B cell (primary cell): Measurements from ENCODE around the gene ENDOG. TPM values are rescaled to one million over a fixed set of nuclear protein-coding genes. Genes with fewer than 3 reads are reported as not detected.
A peak's percentile ranks its signal among the peaks of the same experiment; 100 is the strongest.

Experiments
- ATAC-seq: fragments of 200-7000 bp; cut with Tn5 transposase; one replicate; pipeline ENCODE4 v1.10.0; 2021; ENCODE audit warnings: low read depth, mild to moderate bottlenecking, moderate number of reproducible peaks, moderate library complexity
- CTCF ChIA-PET: fragments of 350-600 bp; sonication (Branson Sonifier 250); formaldehyde crosslinking; loops from one replicate; lab custom pipeline; 2021; ENCODE audit warnings: antibody characterized with exemption, inconsistent platforms; lab: Charles Lee
- POLR2A ChIA-PET: fragments of 350-600 bp; sonication (Branson Sonifier 250); formaldehyde crosslinking; loops from one replicate; lab custom pipeline; 2021; ENCODE audit warnings: antibody characterized with exemption; lab: Charles Lee
- DNase-seq: peaks from one replicate; pipeline ENCODE4 v3.0.0; 2013
- H2AFZ ChIP-seq: 2 replicates; pipeline ENCODE4 v1.6.1; 2012; ENCODE audit warnings: mild to moderate bottlenecking, low read depth, low read length; ENCODE audit not compliant: insufficient read depth, poor library complexity, severe bottlenecking
- H3K27ac ChIP-seq, 2 donors: 1 replicate in 1 of 2; 2 replicates in 1 of 2; pipeline ENCODE4 v1.5.1; 2012 to 2013; ENCODE audit warnings: low read length in 2 of 2, mild to moderate bottlenecking in 2 of 2, moderate library complexity in 1 of 2
- H3K27me3 ChIP-seq, 4 experiments: fragments of 200-600 bp in 1 of 4; sonication (generic) in 1 of 4; replicated peaks in 1 of 4; 1 replicate in 2 of 4; 2 replicates in 2 of 4; pipeline versions ENCODE4 v1.6.1 to v1.7.0; 2013 to 2016; ENCODE audit warnings: low read length in 3 of 4, mild to moderate bottlenecking in 2 of 4, mixed read lengths in 1 of 4, moderate library complexity in 1 of 4; ENCODE audit not compliant: insufficient read depth in 4 of 4, control insufficient read depth in 3 of 4; ENCODE audit errors: control extremely low read depth in 1 of 4
- H3K36me3 ChIP-seq, 2 experiments: replicated peaks in 1 of 2; 1 replicate in 1 of 2; 2 replicates in 1 of 2; pipeline versions ENCODE4 v1.6.1 to v1.7.1; 2013; ENCODE audit warnings: low read length in 1 of 2; ENCODE audit not compliant: insufficient read depth in 2 of 2, control insufficient read depth in 1 of 2; ENCODE audit errors: control extremely low read depth in 1 of 2, extremely low read depth in 1 of 2
- H3K4me1 ChIP-seq, 2 donors: fragments of 200-600 bp in 1 of 2; sonication (generic) in 1 of 2; 1 replicate in 1 of 2; 2 replicates in 1 of 2; pipeline versions ENCODE4 v1.5.1 to v1.6.1; 2013 to 2017; ENCODE audit warnings: low read length in 2 of 2; ENCODE audit not compliant: control insufficient read depth in 2 of 2, insufficient read depth in 2 of 2
- H3K4me2 ChIP-seq: replicated peaks from 2 replicates; pipeline ENCODE3; 2012; ENCODE audit warnings: mild to moderate bottlenecking, low read depth, low read length; ENCODE audit not compliant: poor library complexity, severe bottlenecking
- H3K4me3 ChIP-seq, 5 experiments: fragments of 200-600 bp in 1 of 5; sonication (generic) in 1 of 5; 1 replicate in 3 of 5; 2 replicates in 2 of 5; pipeline versions ENCODE4 v1.5.1 to v1.7.0; 2011 to 2016; ENCODE audit warnings: low read length in 4 of 5, mild to moderate bottlenecking in 4 of 5, low read depth in 2 of 5, control low read depth in 1 of 5, moderate library complexity in 1 of 5; ENCODE audit not compliant: insufficient read depth in 1 of 5; ENCODE audit errors: control extremely low read depth in 1 of 5, extremely low read depth in 1 of 5
- H3K79me2 ChIP-seq: fragments of 200-600 bp; sonication (generic); one replicate; pipeline ENCODE4 v1.6.0; 2016; ENCODE audit warnings: low read length; ENCODE audit not compliant: control insufficient read depth, insufficient read depth
- H3K9ac ChIP-seq: fragments of 200-600 bp; sonication (generic); 2 replicates; pipeline ENCODE4 v1.6.1; 2017; ENCODE audit warnings: mild to moderate bottlenecking, low read length, moderate library complexity
- H3K9me3 ChIP-seq, 3 donors: one replicate each; pipeline versions ENCODE4 v1.6.1 to v1.7.1; 2013; ENCODE audit warnings: low read length in 2 of 3; ENCODE audit not compliant: control insufficient read depth in 2 of 3, insufficient read depth in 1 of 3; ENCODE audit errors: control extremely low read depth in 1 of 3
- H4K20me1 ChIP-seq: 2 replicates; pipeline ENCODE4 v1.6.0; 2012; ENCODE audit warnings: mild to moderate bottlenecking, low read length; ENCODE audit not compliant: insufficient read depth, control insufficient read depth, poor library complexity, severe bottlenecking
- H3K27ac Mint-ChIP-seq: one replicate; pipeline ENCODE4 v1.8.0; 2021; ENCODE audit warnings: mixed read lengths
- H3K27me3 Mint-ChIP-seq: one replicate; pipeline ENCODE4 v1.8.0; 2021; ENCODE audit warnings: mixed read lengths
- H3K4me1 Mint-ChIP-seq: one replicate; pipeline ENCODE4 v1.8.0; 2021; ENCODE audit warnings: mixed read lengths
- H3K4me3 Mint-ChIP-seq: one replicate; pipeline ENCODE4 v1.8.0; 2021; ENCODE audit warnings: mixed read lengths
- H3K9me3 Mint-ChIP-seq: one replicate; pipeline ENCODE4 v1.8.0; 2022; ENCODE audit warnings: mixed read lengths; ENCODE audit not compliant: insufficient read depth
- CTCF ChIP-seq: fragments of 200-600 bp; IDR thresholded peaks from one replicate; pipeline ENCODE4 v1.8.0; 2022; ENCODE audit warnings: antibody characterized with exemption, mild to moderate bottlenecking
- EZH2 ChIP-seq: IDR thresholded peaks from 2 replicates; pipeline ENCODE4 v1.6.1; 2012; ENCODE audit warnings: borderline replicate concordance, low read depth, mild to moderate bottlenecking, moderate library complexity, low read length; ENCODE audit not compliant: insufficient read depth, poor library complexity, severe bottlenecking
- WGBS: methylation state at CpG from one replicate; pipeline ENCODE4 v1.1.5; 2013; ENCODE audit warnings: missing lambda C conversion rate; ENCODE audit not compliant: insufficient coverage; 5-methylcytosine and 5-hydroxymethylcytosine counted together
- intact Hi-C: fragments of 100-400 bp; cut with micrococcal nuclease; formaldehyde crosslinking; loops from one replicate; pipeline ENCODE4 v1.10.0; 2022
- polyA minus RNA-seq: library from RNA; depleted of rRNA, polyadenylated mRNA; stranded (reverse); fragments of >200 nt; gene quantifications from 2 replicates; pipeline ENCODE4 v1.2.3, GENCODE V29; 2012
- polyA plus RNA-seq: library from polyadenylated mRNA; depleted of rRNA; stranded (reverse); fragments of >200 nt; gene quantifications from 2 replicates; pipeline ENCODE4 v1.2.3, GENCODE V29; 2012
- total RNA-seq, 2 donors: library from RNA; stranded (reverse); fragments of 120-200 nt in 1 of 2; gene quantifications; 1 replicate in 1 of 2; 2 replicates in 1 of 2; pipeline versions ENCODE4 v1.2.3 to v1.2.4, GENCODE V29; 2013 to 2022

The ENDOG gene
- 17.1 and 19.3 TPM in 2 replicates for total RNA-seq
- 9.9 TPM for total RNA-seq (2013)
- 2.9 and 12.5 TPM in 2 replicates for polyA plus RNA-seq
- polyA minus RNA-seq = 11.5 and 20.1 TPM in 2 replicates

GRCh38 chr9:128818099-128818838 lies at the start of gene ENDOG:
Gene ENDOG (plus strand): TSS chr9:128818500. CDS start chr9:128818685, 185 bp downstream.
- peaks cover 14% of the 10 kb centered on the region for H3K4me1 Mint-ChIP-seq
- no peaks in the 10 kb centered on the region for H3K27me3 ChIP-seq
- H3K27me3 Mint-ChIP-seq = no peaks in the 10 kb centered on the region
- peak within 1 kb of the TSS in 1 of 2 donors; percentile 53 for H3K27ac ChIP-seq
- peak within 1 kb of the TSS; percentile 70 for H3K9ac ChIP-seq
- H4K20me1 ChIP-seq = no peaks in the 10 kb centered on the region
- ATAC-seq (peak; percentile 95), DNase-seq (peak; percentile 97)
- H3K79me2 ChIP-seq = no peaks in the 10 kb centered on the region
- peaks cover 5 to 16% of the 10 kb centered on the region in 2 donors for H3K4me1 ChIP-seq
- ChIA-PET POLR2A (interaction anchor here (0.5 to 1.8 kb wide), 16 partner anchors 32 to 926 kb away, joined by 3 to 11 read pairs (median 4); partner anchors contain the start of genes KYAT1, LRRC8A, SET and ZER1), CTCF (interaction anchor here (0.6 to 2.1 kb wide), 27 partner anchors 10 to 1232 kb away, joined by 3 to 23 read pairs (median 5); partner anchors contain the start of genes DOLK, NUP188, PKN3 and SPOUT1)
- peaks cover 0 to 10% of the 10 kb centered on the region in 2 experiments for H3K36me3 ChIP-seq
- H3K9me3 Mint-ChIP-seq = no peaks in the 10 kb centered on the region
- WGBS = under 1% methylated on average over 68 of the region's 70 CpGs
- peak within 1 kb of the TSS; percentile 68 to 76 (median 69) for H3K4me3 ChIP-seq
- intact Hi-C loops = loop anchor here (1.0 to 2.0 kb wide), 8 partner anchors 11 to 362 kb away; partner anchors contain the start of genes ODF2, SET, SPOUT1 and TBC1D13
- peak within 1 kb of the TSS; percentile 94 for H3K27ac Mint-ChIP-seq
- peak; percentile 95 for TF ChIP-seq CTCF
- TF ChIP-seq EZH2 = no peak
- H3K9me3 ChIP-seq = peaks cover 0 to 9% (median 0%) of the 10 kb centered on the region in 3 donors
- H3K4me3 Mint-ChIP-seq = peak within 1 kb of the TSS; percentile 95
- H3K4me2 ChIP-seq = peak within 1 kb of the TSS; percentile 98
- H2AFZ ChIP-seq = peak within 1 kb of the TSS; percentile 91
